Fibroblast of skin of right quadriceps (primary cell): Measurements from ENCODE around the gene APAF1.
A peak's percentile ranks its signal among the peaks of the same experiment; 100 is the strongest.
"Not testable (repeated sequence)": the region's sequence is repeated elsewhere in the genome, so short reads cannot be mapped to it uniquely, and the experiment has no call there.

ENCODE experiments used
- DNase-seq: peaks from one replicate; pipeline ENCODE4 v3.0.0-alpha.2; 2013

APAF1 gene, protein sequence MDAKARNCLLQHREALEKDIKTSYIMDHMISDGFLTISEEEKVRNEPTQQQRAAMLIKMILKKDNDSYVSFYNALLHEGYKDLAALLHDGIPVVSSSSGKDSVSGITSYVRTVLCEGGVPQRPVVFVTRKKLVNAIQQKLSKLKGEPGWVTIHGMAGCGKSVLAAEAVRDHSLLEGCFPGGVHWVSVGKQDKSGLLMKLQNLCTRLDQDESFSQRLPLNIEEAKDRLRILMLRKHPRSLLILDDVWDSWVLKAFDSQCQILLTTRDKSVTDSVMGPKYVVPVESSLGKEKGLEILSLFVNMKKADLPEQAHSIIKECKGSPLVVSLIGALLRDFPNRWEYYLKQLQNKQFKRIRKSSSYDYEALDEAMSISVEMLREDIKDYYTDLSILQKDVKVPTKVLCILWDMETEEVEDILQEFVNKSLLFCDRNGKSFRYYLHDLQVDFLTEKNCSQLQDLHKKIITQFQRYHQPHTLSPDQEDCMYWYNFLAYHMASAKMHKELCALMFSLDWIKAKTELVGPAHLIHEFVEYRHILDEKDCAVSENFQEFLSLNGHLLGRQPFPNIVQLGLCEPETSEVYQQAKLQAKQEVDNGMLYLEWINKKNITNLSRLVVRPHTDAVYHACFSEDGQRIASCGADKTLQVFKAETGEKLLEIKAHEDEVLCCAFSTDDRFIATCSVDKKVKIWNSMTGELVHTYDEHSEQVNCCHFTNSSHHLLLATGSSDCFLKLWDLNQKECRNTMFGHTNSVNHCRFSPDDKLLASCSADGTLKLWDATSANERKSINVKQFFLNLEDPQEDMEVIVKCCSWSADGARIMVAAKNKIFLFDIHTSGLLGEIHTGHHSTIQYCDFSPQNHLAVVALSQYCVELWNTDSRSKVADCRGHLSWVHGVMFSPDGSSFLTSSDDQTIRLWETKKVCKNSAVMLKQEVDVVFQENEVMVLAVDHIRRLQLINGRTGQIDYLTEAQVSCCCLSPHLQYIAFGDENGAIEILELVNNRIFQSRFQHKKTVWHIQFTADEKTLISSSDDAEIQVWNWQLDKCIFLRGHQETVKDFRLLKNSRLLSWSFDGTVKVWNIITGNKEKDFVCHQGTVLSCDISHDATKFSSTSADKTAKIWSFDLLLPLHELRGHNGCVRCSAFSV (N-terminal part only)

DNA sequence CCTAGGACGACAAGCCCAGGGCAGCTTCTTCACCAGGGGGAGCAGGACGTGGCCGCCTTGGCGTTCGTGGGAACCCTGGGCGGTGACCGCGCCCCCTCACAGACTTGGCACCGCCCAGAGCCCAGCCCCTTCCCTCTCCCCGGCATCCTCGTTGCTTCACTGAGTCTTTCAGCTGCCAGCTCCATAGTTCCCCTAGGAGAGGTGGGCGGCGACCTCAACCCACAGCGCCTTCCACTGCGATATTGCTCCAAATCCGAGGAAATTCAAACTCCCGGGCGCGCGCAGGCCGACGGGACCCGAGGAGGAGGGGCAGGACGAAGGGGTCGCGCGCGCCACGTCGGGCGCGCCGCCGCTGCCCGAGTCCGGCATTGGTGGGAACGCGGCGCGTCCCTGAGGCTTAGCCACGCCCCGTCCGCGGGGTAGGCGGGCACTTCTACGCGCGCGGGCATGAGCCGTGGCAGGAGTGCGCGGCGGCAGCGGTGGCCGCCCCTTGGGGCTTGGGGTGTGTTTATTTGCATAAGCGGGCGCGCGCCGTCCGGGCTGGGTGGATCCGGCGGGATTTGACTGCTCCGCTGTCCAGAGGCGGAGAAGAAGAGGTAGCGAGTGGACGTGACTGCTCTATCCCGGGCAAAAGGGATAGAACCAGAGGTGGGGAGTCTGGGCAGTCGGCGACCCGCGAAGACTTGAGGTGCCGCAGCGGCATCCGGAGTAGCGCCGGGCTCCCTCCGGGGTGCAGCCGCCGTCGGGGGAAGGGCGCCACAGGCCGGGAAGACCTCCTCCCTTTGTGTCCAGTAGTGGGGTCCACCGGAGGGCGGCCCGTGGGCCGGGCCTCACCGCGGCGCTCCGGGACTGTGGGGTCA is at the start of gene APAF1, which contains the start of gene IKBIP:
APAF1 (plus strand) TSS at position 579 of the 860 bp plus-strand sequence. CDS start 3,070 bp downstream, outside the sequence.
IKBIP (minus strand) TSS at position 77 of the 860 bp plus-strand sequence. CDS start 87 bp downstream, outside the sequence.
- peak; percentile 97 for DNase-seq

DNA sequence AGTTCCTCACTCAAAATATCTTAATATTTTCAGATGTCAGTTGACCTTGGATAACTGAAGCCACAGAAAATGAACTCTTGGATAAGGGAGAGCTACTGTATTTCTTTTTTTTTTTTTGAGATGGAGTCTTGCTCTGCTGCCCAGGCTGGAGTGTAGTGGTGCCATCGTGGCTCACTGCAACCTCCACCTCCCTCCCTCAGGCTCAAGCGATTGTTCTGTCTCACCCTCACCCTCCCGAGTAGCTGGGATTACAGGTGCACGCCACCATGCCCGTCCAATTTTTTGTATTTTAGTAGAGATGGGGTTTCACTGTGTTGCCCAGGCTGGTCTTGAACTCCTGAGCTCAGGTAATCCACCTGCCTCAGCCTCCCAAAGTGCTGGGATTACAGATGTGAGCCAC is 47.8 kb upstream of the APAF1 start:
- DNase-seq, result not testable (repeated sequence)

DNA sequence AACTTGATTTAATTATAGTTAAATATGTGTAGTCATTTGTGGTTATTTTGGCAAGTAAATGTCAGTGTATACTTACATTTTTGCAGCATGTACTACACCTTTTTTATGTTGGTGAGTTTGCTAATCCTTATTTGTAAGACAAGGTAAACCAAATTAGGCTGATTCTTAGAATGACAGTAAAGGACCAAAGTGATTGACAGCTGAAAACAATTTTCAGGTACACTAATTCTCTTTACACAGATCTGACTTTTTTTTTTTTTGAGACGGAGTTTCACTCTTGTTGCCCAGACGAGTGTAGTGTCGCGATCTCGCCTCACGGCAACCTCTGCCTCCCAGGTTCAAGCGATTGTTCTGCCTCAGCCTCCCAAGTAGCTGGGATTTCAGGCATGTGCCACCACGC is 43.2 kb upstream of the APAF1 start:
- no peak for DNase-seq

DNA sequence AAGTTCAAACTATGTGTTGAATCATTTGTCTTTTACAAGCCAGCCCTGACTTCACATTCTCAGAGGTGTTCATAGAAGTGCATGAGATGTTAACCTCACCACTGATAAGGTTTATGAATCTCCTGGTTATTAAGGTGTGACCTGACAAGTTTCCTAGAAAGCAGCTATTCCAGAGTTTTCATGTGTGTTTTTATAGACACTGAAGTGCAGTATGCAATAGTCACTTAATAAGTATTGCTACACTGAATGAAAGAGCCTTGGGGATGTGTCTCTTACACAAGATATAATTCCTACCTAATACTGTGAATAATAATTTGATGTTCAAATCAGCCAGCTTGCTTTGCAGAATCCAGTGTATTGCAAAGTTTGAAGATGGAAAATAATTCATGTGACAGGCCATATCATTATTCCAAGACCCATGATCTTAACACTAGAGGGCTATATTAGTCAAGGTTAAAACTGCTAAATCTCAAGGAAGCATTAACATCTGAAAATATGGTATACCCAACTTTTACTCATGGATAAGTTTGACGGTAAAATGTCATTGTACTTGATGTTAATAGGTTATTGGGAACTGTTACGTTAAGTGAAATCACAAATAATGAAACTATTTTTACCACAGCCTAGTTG is 38.6 kb upstream of the APAF1 start:
- no peak for DNase-seq

DNA sequence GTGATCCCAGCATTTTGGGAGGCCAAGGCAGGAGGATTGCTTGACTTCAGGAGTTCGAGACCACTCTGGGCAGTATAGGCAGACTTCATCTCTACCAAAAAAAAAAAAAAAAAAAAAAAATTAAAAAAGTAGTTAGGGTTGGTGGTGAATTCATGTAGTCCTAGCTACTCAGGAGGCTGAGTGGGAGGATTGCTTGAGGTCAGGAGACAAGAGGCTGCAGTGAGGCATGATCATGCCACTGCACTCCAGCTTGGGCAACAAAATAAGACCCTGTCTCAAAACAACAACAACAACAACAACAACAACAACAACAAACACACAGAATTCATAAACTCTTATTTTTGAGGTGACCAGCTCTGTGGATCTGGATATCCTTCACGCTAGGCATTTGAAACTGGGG is 34.5 kb upstream of the APAF1 start:
- no peak for DNase-seq

DNA sequence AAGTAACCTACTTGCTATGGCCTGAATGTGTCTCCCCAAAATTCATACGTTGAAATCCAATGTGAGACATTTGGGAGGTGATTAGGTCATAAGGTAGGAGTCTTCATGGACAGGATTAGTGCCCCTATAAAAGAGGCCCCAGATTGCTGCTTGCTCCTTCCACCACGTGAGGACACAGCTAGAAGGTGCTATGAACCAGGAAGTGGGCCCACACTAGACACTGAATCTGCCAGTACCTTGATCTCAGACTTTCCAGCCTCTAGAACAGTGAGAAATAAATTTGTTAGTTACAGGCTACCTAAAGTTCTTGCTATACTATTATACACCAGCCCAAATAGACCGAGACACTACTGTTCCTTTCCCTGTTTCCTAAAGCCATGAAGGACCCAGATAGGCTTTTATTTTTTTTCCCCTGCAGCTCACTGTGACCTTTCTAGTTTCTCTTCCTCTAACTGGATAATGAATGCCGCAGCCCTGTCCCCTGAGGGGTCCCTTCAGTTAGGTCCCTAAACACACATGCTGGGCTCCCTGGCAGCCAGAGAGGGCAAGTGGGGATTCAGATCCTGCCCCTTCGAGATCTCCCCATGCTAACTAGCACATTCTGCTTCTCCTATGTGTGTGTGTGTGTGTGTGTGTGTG is 32.3 kb upstream of the APAF1 start:
- no peak for DNase-seq

DNA sequence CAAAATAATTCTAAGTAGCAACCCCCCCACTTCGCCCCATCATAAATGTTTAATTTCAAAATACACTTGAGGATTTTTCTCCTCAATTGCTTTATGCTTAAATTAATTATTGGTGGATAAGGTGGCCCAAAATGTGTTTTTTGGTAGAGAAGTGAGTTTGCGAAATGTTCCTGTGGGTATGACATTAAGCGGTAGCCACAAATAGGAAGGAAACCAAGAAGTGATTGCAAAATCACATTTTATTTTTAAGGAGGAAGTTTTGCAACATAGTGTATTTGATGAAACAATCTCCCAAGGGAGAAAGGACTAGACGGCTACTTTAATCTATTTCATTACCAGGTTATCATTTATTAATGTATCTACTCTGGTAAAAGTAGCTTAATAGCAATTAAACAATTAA is 26.1 kb upstream of the APAF1 start:
- DNase-seq, result peak; percentile 56

DNA sequence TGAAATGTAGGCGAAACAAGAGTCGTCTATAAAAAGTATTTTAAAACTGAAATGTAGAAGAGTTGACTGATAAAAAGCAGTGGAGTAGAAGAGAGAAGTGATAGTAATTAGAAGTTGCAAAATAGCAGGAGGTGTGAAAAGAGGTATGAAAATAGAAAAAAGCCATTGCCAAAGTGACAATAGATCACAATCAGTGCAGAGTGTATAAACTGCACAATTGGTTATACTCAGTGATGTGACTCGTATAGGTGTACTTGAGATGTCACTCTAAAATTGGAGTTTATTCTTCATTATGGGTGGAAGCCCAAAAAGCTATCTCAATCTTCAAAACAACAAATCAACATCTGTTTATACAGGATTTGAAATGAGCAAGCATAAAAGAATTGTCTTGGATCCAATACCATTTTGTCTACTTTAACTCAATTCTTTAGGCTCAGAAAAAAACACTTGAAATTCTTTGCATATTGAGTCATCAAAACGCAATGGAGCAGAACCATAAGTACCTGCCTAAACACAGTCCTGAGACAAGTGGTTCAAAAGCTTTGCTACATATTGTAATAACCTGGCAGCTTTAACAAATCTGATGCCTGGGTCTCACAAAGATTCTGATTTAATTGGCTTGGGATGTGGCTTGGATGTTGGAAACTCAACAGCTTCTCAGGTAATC is 9.3 kb upstream of the APAF1 start:
- peak; percentile 68 for DNase-seq

DNA sequence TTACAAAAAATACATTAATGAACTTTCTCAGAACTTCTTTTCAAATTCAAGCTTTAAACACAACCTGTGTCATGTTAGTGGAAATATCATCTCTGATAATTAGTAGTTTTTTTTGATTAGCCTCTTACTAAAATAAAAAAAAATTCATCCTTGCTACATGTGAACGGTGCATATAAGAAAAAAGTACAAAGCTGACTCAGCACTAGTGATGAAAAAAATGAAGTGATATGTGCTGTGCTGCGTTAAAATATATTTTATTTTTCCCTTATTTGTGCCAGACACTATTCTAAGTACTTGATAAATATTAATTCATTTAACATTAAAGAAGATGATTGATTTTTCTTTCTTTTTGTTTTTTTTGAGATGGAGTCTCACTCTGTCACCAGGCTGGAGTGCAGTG is 8.0 kb upstream of the APAF1 start:
- no peak for DNase-seq

DNA sequence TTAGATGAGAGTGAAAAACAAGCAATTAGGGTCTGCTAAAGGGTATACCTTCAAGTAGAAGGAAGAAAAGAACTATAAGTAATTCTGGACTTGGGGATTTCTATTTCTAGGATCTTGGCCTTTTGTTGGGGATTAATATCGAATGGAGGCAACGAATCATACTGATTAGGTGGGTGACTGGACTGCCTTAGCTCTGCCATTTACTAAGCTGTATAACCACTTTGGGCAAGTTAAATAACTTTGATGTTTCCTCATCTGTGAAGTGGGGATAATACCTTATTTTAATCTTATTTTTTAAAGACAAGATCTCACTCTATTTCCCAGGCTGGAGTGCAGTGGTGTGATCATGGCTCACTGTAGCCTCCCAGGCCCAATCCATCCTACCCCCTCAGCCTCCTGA is 7.1 kb upstream of the APAF1 start:
- no peak for DNase-seq

DNA sequence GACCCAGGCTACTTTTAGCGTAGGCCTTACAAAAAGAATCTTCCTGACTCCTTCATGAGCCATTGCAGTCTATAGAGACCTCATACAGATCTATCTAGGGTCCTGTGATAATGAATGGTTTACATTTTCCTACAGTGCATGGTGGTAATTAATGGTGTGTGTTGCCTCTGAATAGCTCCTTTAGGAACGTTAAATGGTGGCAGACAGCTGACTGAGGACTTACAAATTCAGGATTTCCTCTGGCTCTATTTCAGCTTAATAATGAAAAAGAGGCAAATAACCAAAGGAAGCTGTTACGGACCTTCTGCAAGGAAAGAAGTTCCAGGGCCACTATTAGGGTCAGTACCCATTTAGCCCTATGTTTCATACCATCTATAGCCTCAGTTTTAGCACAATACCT is 5.6 kb upstream of the APAF1 start:
- no peak for DNase-seq

DNA sequence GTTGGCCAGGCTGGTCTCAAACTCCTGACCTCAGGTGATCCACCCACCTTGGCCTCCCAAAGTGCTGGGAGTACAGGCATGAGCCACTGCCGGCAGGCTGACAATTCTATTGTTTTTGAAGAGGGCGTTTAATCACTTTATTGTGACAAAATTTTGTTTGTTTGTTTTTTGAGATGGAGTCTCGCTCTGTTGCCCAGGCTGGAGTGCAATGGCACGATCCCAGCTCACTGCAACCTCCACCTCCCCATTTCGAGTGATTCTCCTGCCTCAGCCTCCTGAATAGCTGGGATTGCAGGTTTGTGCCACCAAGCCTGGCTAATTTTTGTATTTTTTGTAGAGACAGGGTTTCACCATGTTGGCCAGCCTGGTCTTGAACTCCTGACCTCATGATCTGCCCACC is 2.3 kb upstream of the APAF1 start:
- DNase-seq, result not testable (repeated sequence)

DNA sequence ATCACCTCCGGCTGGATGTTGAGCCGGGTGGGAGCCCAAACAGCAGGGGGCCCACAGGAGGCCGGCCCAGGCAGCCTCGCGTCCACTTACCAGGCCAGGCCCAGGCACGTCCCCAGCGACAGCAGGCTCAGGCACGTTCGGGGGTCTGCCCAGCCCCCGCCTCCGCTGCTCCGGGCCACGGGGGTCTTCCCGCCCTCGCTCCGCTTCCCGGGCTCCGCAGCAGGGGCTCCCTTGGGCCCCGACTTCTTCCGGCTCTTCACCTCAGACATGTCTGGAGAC is 718 bp upstream of the APAF1 start:
- DNase-seq, result no peak

DNA sequence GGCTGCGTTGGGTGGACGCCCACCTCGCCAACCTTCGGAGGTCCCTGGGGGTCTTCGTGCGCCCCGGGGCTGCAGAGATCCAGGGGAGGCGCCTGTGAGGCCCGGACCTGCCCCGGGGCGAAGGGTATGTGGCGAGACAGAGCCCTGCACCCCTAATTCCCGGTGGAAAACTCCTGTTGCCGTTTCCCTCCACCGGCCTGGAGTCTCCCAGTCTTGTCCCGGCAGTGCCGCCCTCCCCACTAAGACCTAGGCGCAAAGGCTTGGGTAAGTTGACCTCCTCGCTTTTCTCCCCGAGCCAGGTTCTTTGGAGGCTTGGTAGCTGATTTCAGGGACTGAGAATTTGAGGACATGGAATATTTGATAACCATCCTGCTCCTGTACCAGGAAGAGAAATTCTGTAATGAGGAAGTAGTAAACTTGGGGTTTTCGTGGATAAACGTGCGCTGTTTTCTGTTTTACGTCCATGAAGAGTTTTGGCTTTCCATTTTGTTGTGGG is 530 bp downstream of the APAF1 start:
- DNase-seq, result peak; percentile 5

DNA sequence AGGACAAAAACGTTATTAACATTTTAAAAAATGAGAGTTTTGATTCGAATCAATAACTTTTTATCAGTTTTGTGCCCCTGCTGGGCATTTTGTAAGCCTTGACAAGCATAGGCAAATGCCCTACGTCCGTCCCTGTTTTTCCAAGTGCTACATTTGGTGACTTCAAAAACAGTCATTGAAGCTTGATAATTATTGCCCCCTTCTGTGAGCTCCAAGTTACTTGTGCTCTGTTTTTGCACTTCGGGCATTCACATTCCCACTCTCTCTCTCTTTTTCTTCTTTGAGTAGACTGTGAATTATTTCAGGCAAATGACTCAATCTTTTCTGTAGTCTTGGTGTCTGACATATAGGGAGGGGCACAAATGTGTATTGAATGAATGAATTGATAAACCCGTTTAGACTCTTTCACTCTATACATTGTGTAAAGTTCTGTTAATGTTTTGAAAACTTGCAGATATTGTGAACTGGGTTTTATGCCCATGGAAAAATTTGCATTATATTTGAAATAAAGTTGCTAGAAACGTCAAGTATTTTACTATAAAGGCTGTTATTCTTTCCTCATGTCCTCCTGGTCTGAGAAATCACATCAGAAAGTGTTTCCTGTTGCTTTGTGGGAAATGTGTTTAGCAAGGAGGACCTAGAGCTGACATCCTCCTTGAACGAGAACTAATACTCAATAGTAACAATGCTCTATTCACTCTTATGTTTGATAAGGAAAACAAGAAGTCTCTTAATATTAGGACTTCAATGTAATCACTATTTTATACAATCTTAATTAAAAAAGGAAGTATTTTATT is 1.4 kb downstream of the APAF1 start:
- DNase-seq, result peak; percentile 36

DNA sequence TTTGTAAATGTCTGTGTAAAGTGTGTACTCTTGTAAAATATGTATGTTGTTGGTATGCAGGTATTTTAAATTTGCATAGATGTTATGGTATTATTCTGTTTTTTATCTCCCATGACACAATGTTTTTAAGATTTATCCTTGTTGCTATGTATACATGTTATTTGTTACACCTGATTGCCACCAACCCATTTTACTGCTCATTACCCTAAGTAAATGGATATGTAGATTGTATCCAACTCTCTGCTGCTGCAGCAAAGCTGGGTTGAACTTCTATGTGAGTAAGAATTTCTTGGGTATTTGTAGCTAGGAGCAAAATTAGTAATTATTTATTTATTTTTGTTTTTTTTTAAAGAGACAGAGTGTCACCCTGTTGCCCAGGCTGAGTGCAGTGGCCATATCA is 6.2 kb downstream of the APAF1 start:
- no peak for DNase-seq

DNA sequence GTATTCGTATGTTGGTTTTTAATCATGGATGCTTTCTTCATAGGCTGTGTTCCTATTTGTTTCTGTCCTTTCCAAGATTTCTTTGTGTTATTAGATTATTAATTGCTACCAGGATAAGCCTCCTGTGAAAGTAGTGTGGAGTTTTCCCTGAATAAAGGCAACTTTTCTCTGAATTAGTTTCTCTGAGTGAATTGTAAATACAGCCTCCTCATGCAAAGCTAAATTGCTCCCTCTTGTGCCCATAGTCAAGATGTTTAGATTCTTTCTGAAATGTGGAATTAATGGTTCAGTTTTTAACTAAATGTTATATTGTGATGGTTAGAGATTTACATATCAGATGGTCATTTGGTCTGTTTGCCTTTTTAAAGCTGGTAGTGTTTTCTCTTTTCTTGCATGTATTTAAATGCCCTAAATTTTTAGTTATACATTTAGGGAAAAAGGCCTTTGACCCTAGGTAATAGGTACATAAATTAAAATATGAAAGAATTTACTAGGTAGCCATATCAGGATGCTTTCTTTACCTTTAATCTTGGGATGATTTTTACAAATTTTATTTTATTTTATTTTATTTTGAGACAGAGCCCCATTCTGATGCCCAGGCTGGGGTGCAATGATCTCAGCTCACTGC is 8.9 kb downstream of the APAF1 start:
- peak; percentile 51 for DNase-seq

DNA sequence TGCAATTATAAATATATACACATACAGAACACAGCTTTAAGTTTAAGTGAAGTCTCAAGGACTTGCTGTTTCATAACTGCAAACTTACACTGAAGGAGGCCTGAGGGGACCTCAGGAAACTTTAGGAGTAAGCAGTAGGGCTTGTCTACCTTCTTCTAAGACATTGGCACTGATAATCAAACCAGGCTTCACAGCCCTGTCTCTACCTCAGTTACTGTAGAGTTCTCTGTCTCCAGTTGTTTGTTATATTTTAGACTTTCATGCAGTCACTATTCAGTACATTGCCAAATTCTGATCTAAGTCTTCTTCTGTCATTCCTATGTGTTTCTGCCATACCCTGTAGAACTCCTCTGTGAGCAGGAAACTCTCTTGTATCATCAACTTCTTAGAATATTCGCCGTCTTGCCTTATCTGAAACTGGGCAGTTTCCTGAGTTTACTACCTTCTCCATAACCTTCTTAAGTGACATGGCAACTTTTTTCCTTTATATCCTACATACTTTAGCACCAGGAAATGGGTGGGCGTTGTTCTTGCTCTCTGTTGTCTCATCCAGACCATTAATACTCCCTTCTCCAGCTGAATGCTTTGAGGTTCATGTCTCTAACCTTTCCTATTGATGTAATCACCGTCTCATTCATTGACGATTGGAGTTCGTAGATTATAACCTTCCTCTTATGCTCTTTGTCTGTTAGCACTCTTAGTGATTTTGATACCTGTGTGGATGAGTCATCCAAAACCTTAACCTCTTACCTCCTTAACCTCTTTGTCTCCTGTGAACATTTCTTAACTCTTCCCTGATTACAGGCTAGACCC is 11.4 kb downstream of the APAF1 start:
- DNase-seq, result no peak

DNA sequence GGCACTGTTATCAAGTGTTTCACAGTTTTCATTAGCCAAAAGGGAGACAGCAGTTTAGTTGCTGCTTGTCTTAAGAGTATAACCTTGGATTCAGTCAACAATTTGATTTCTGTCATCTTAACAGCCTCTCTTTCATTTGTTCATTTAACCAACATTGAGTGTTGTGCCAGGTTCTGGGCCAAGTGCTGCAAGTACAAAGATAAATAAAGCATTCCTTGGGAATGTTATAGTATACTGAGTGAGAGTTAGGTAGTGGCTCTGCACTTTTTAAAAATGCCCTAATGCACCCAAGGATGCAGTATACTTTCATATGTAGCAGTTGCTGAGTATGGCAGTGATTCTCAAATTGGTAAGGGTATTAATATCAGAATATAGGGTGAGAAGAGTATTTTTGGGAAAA is 15.4 kb downstream of the APAF1 start:
- DNase-seq, result no peak
